Renal cortical epithelial cell (primary cell): Measurements from ENCODE around the gene HK2. TPM values are rescaled to one million over a fixed set of nuclear protein-coding genes. Genes with fewer than 3 reads are reported as not detected.
"Not testable (repeated sequence)": the region's sequence is repeated elsewhere in the genome, so short reads cannot be mapped to it uniquely, and the experiment has no call there.

Experiments used
- DNase-seq: peaks from one replicate; pipeline ENCODE4 v3.0.0-alpha.2; 2011; ENCODE audit warnings: low read depth
- total RNA-seq: library from RNA; depleted of rRNA; stranded (reverse); fragments of >200 nt; gene quantifications from 2 replicates; pipeline ENCODE4 v1.2.3, GENCODE V29; 2014

HK2 gene
- total RNA-seq, 1 donor from 2014 or later: 25.6 TPM

GRCh38 chr2:74834792-74835755 is 1.1 kb downstream of the HK2 start:
- DNase-seq: peak; percentile 27

- peak; percentile 69 for DNase-seq
Measured at GRCh38 chr2:74835831-74836674, 2.1 kb downstream of the HK2 start.

- DNase-seq: no peak
Measured at GRCh38 chr2:74836675-74837401, 2.9 kb downstream of the HK2 start.

GRCh38 chr2:74841641-74842040 is 7.7 kb downstream of the HK2 start:
- DNase-seq: no peak

GRCh38 chr2:74843433-74843832 is 9.5 kb downstream of the HK2 start:
- peak; percentile 77 for DNase-seq

- peak; percentile 83 for DNase-seq
Measured at GRCh38 chr2:74843899-74844298, 10.0 kb downstream of the HK2 start.

GRCh38 chr2:74844752-74845151 is 10.8 kb downstream of the HK2 start:
- DNase-seq: no peak

- DNase-seq: peak; percentile 94
Measured at GRCh38 chr2:74845217-74845751, 11.4 kb downstream of the HK2 start.

GRCh38 chr2:74845991-74846390 is 12.1 kb downstream of the HK2 start:
- DNase-seq: no peak

GRCh38 chr2:74846481-74846880 is 12.6 kb downstream of the HK2 start:
- DNase-seq: no peak

- peak; percentile 29 for DNase-seq
Measured at GRCh38 chr2:74847070-74847858, 13.3 kb downstream of the HK2 start.

GRCh38 chr2:74849228-74849892 is 15.4 kb downstream of the HK2 start:
- no peak for DNase-seq

GRCh38 chr2:74850496-74851190 is 16.7 kb downstream of the HK2 start:
- no peak for DNase-seq

GRCh38 chr2:74851191-74851566 is 17.3 kb downstream of the HK2 start:
- peak; percentile 35 for DNase-seq

GRCh38 chr2:74853360-74853759 is 19.4 kb downstream of the HK2 start:
- DNase-seq: not testable (repeated sequence)

- no peak for DNase-seq
Measured at GRCh38 chr2:74854401-74854800, 20.5 kb downstream of the HK2 start.

- not testable (repeated sequence) for DNase-seq
Measured at GRCh38 chr2:74855114-74855707, 21.3 kb downstream of the HK2 start.

- no peak for DNase-seq
Measured at GRCh38 chr2:74856004-74856578, 22.2 kb downstream of the HK2 start.

- no peak for DNase-seq
Measured at GRCh38 chr2:74856599-74856998, 22.7 kb downstream of the HK2 start.
